Immature natural killer cell (primary cell): ENCODE data around the gene CALHM3. TPM values are rescaled to one million over a fixed set of nuclear protein-coding genes. Genes with fewer than 3 reads are reported as not detected.

Experiments used
- DNase-seq, 3 donors: peaks; one replicate each; pipeline ENCODE4 v3.0.0; 2022; ENCODE audit warnings: mixed read lengths in 1 of 3
- H3K27ac Mint-ChIP-seq, 6 donors: one replicate each; pipeline ENCODE4 v1.8.0; 2020; ENCODE audit warnings: mixed read lengths in 6 of 6, mild to moderate bottlenecking in 5 of 6, inconsistent platforms in 4 of 6, moderate library complexity in 3 of 6
- H3K27me3 Mint-ChIP-seq, 3 donors: one replicate each; pipeline ENCODE4 v1.8.0; 2020 to 2021; ENCODE audit warnings: low read depth in 3 of 3, mild to moderate bottlenecking in 3 of 3, mixed read lengths in 3 of 3, moderate library complexity in 3 of 3, inconsistent platforms in 1 of 3
- H3K36me3 Mint-ChIP-seq, 3 donors: one replicate each; pipeline ENCODE4 v1.8.0; 2020; ENCODE audit warnings: mixed read lengths in 3 of 3, inconsistent platforms in 2 of 3, mild to moderate bottlenecking in 2 of 3
- H3K4me1 Mint-ChIP-seq, 2 donors: one replicate each; pipeline ENCODE4 v1.8.0; 2020; ENCODE audit warnings: inconsistent platforms in 2 of 2, mild to moderate bottlenecking in 2 of 2, mixed read lengths in 2 of 2, moderate library complexity in 1 of 2
- H3K4me3 Mint-ChIP-seq, 5 donors: one replicate each; pipeline ENCODE4 v1.8.0; 2020; ENCODE audit warnings: mild to moderate bottlenecking in 5 of 5, mixed read lengths in 5 of 5, inconsistent platforms in 3 of 5, moderate library complexity in 3 of 5
- H3K9me3 Mint-ChIP-seq, 6 donors: one replicate each; pipeline ENCODE4 v1.8.0; 2020; ENCODE audit warnings: mild to moderate bottlenecking in 6 of 6, mixed read lengths in 6 of 6, inconsistent platforms in 4 of 6, moderate library complexity in 3 of 6
- polyA plus RNA-seq, 3 donors: library from polyadenylated mRNA; unstranded; fragments of 300-500 nt; fragmentation: Illumina TruSeq; gene quantifications; one replicate each; pipeline ENCODE4 v1.2.3, GENCODE V29; 2021

The CALHM3 gene
- polyA plus RNA-seq, 3 donors from 2014 or later, result not detected

DNA sequence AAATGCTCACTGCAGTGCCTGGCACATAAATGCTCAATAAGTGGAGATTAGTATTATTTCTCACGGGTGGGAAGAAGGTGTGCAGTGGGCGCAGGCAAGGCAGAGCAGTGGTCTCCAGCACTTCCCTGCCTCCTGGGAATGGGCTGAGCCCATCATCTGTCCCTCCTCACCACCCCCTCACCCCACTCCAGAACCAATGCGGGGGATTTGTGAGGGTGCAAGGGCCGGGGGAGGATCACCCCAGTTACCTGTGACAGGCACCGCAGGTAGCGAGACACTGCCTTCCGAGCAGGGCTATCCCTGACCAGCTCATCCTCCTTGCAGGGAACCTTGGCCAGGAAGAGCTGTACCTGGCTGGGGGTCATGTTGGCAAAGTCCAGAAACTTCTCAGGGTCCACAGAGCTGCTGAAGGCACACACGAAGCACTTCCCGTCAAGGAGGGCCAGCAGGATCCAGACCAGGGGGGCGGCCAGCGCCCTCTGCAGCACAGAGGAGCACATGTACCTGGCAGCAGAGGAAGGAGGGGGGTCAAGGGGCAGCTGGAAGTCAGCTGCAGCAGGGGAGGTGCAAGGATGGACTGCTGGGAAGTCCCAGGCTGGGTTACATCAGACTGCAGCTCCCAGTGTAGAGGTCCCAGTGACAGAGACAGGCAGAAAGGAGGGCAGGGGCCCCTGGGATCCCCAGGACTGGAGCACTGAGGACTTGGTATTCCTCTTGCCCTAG is 2.8 kb downstream of the CALHM3 start:
- H3K27ac Mint-ChIP-seq, result peak overlapping the region in 1 of 6 donors; percentile 40
- H3K9me3 Mint-ChIP-seq, result no peaks in the 10 kb centered on the region
- peaks cover 0 to 2% (median 0%) of the 10 kb centered on the region in 3 donors for H3K27me3 Mint-ChIP-seq
- peak in 1 of 3 donors; percentile 15 for DNase-seq
- H3K36me3 Mint-ChIP-seq, result no peaks in the 10 kb centered on the region
- H3K4me1 Mint-ChIP-seq, result peaks cover 23 to 28% of the 10 kb centered on the region in 2 donors
- H3K4me3 Mint-ChIP-seq, result no peak overlapping the region

- H3K36me3 Mint-ChIP-seq, result no peaks in the 10 kb centered on the region
- H3K27me3 Mint-ChIP-seq, result peaks cover 0 to 3% (median 1%) of the 10 kb centered on the region in 3 donors
- peak overlapping the region in 3 of 6 donors; percentile 57 to 66 (median 58) for H3K27ac Mint-ChIP-seq
- no peaks in the 10 kb centered on the region for H3K9me3 Mint-ChIP-seq
- DNase-seq, result no peak
- peaks cover 29 to 36% of the 10 kb centered on the region in 2 donors for H3K4me1 Mint-ChIP-seq
- no peak overlapping the region for H3K4me3 Mint-ChIP-seq
Observed at GRCh38 chr10:103475437-103475836, 3.6 kb downstream of the CALHM3 start.

GRCh38 chr10:103474077-103474476 is 5.0 kb downstream of the CALHM3 start:
- peak overlapping the region in 5 of 6 donors; percentile 5 to 82 (median 74) for H3K27ac Mint-ChIP-seq
- DNase-seq, result no peak
- no peaks in the 10 kb centered on the region for H3K36me3 Mint-ChIP-seq
- no peaks in the 10 kb centered on the region for H3K9me3 Mint-ChIP-seq
- H3K27me3 Mint-ChIP-seq, result peaks cover 3% of the 10 kb centered on the region in 3 donors
- H3K4me3 Mint-ChIP-seq, result peak overlapping the region in 3 of 5 donors; percentile 19 to 44 (median 42)
- peaks cover 42 to 50% of the 10 kb centered on the region in 2 donors for H3K4me1 Mint-ChIP-seq

GRCh38 chr10:103473261-103473671 is 5.8 kb downstream of the CALHM3 start:
- Mint-ChIP-seq H3K36me3 (no peaks in the 10 kb centered on the region), H3K4me1 (peaks cover 43 to 51% of the 10 kb centered on the region in 2 donors), H3K27me3 (peaks cover 3% of the 10 kb centered on the region in 3 donors), H3K27ac (peak overlapping the region in 4 of 6 donors; percentile 45 to 82 (median 63)), H3K9me3 (no peaks in the 10 kb centered on the region), H3K4me3 (peak overlapping the region in 1 of 5 donors; percentile 14)
- no peak for DNase-seq

- H3K27ac Mint-ChIP-seq, result peak overlapping the region; percentile 86 to 98 (median 96)
- peaks cover 48 to 61% of the 10 kb centered on the region in 2 donors for H3K4me1 Mint-ChIP-seq
- DNase-seq, result no peak
- no peaks in the 10 kb centered on the region for H3K9me3 Mint-ChIP-seq
- H3K4me3 Mint-ChIP-seq, result peak overlapping the region; percentile 66 to 89 (median 77)
- H3K36me3 Mint-ChIP-seq, result no peaks in the 10 kb centered on the region
- H3K27me3 Mint-ChIP-seq, result peaks cover 3 to 5% (median 3%) of the 10 kb centered on the region in 3 donors
Observed at GRCh38 chr10:103472005-103472404, 7.0 kb downstream of the CALHM3 start.

- Mint-ChIP-seq H3K4me1 (peaks cover 53 to 61% of the 10 kb centered on the region in 2 donors), H3K9me3 (no peaks in the 10 kb centered on the region), H3K27ac (peak overlapping the region; percentile 86 to 98 (median 96)), H3K36me3 (no peaks in the 10 kb centered on the region), H3K27me3 (peaks cover 3 to 5% (median 3%) of the 10 kb centered on the region in 3 donors), H3K4me3 (peak overlapping the region; percentile 66 to 89 (median 77))
- peak; percentile 75 to 84 (median 81) for DNase-seq
Observed at GRCh38 chr10:103470761-103471653, 8.0 kb downstream of the CALHM3 start.

GRCh38 chr10:103469201-103469600 is 9.8 kb downstream of the CALHM3 start:
- H3K27ac Mint-ChIP-seq, result peak overlapping the region; percentile 4 to 97 (median 84)
- peaks cover 53 to 59% of the 10 kb centered on the region in 2 donors for H3K4me1 Mint-ChIP-seq
- H3K9me3 Mint-ChIP-seq, result no peaks in the 10 kb centered on the region
- H3K27me3 Mint-ChIP-seq, result peaks cover 3 to 5% (median 3%) of the 10 kb centered on the region in 3 donors
- H3K36me3 Mint-ChIP-seq, result no peaks in the 10 kb centered on the region
- peak overlapping the region in 1 of 5 donors; percentile 15 for H3K4me3 Mint-ChIP-seq
- no peak for DNase-seq

DNA sequence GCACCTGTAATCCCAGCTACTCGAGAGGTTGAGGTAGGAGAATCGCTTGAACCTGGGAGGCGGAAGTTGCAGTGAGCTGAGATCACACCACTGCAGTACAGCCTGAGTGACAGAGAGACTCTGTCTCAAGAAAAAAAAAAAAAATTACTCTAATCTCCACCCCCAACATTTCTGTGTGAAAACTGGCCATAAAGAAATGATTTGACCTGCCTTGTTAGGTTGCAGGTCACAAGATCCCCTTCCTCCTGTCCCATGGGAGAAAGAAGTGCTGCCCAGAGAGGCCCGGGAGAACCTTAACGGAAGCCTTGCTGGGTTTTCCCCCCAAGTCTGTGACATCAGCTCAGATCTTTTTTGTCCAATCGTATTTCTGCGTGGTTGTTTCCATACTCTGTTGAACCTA is 11.6 kb downstream of the CALHM3 start:
- Mint-ChIP-seq H3K4me3 (no peak overlapping the region), H3K9me3 (no peaks in the 10 kb centered on the region), H3K36me3 (no peaks in the 10 kb centered on the region), H3K27ac (peak overlapping the region in 4 of 6 donors; percentile 34 to 85 (median 58)), H3K4me1 (peaks cover 45% of the 10 kb centered on the region in 2 donors), H3K27me3 (peaks cover 3 to 5% (median 3%) of the 10 kb centered on the region in 3 donors)
- no peak for DNase-seq

- DNase-seq, result no peak
- no peaks in the 10 kb centered on the region for H3K36me3 Mint-ChIP-seq
- peaks cover 38% of the 10 kb centered on the region in 2 donors for H3K4me1 Mint-ChIP-seq
Observed at GRCh38 chr10:103466734-103467133, 12.3 kb downstream of the CALHM3 start.

GRCh38 chr10:103465411-103466179 is 13.4 kb downstream of the CALHM3 start:
- Mint-ChIP-seq H3K27ac (no peak overlapping the region), H3K4me1 (peaks cover 26 to 28% of the 10 kb centered on the region in 2 donors), H3K36me3 (no peaks in the 10 kb centered on the region), H3K9me3 (no peaks in the 10 kb centered on the region), H3K27me3 (peaks cover 1 to 3% (median 2%) of the 10 kb centered on the region in 3 donors), H3K4me3 (no peak overlapping the region)
- DNase-seq, result no peak

More at GRCh38 chr10:103466734-103467133, 12.3 kb downstream of the CALHM3 start:
- Mint-ChIP-seq H3K27ac (peak overlapping the region in 4 of 6 donors; percentile 39 to 85 (median 48)), H3K27me3 (peaks cover 3 to 5% (median 3%) of the 10 kb centered on the region in 3 donors), H3K9me3 (no peaks in the 10 kb centered on the region), H3K4me3 (no peak overlapping the region)

DNA sequence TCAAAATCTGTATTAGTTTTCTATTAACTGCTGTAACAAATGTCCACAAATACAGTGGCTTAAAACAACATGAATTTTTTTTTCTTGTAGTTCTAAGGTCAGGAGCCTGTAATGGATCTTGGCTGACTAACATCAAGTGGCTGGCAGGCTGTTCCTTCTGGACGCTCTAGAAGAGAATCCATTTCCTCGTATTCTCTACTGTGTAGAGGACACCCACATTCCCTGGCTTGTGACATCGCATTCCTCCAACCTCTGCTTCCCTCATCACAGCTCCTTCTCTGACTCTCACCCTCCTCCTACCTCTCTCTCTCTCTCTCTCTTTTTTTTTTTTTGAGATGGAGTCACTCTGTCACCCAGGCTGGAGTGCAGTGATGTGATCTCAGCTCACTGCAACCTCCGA is 15.5 kb downstream of the CALHM3 start:
- H3K4me1 Mint-ChIP-seq, result peaks cover 28 to 32% of the 10 kb centered on the region in 2 donors
- peak overlapping the region in 1 of 6 donors; percentile 85 for H3K27ac Mint-ChIP-seq
- H3K4me3 Mint-ChIP-seq, result no peak overlapping the region
- no peak for DNase-seq
- peaks cover 0 to 2% (median 0%) of the 10 kb centered on the region in 3 donors for H3K27me3 Mint-ChIP-seq
- no peaks in the 10 kb centered on the region for H3K36me3 Mint-ChIP-seq
- no peaks in the 10 kb centered on the region for H3K9me3 Mint-ChIP-seq

- H3K27ac Mint-ChIP-seq, result peak overlapping the region; percentile 76 to 92 (median 84)
- peaks cover 22 to 26% of the 10 kb centered on the region in 2 donors for H3K4me1 Mint-ChIP-seq
- H3K9me3 Mint-ChIP-seq, result no peaks in the 10 kb centered on the region
- DNase-seq, result no peak
- H3K27me3 Mint-ChIP-seq, result peaks cover 0 to 2% (median 0%) of the 10 kb centered on the region in 3 donors
- no peaks in the 10 kb centered on the region for H3K36me3 Mint-ChIP-seq
- H3K4me3 Mint-ChIP-seq, result peak overlapping the region; percentile 74 to 80 (median 78)
Observed at GRCh38 chr10:103459615-103460014, 19.4 kb downstream of the CALHM3 start.

GRCh38 chr10:103458720-103459119 is 20.3 kb downstream of the CALHM3 start, which contains the start of gene CALHM1:
TSS of gene CALHM1 (minus strand) at chr10:103458900. CDS start at chr10:103458751, 149 bp downstream.
- peak within 1 kb of the TSS; percentile 74 to 80 (median 78) for H3K4me3 Mint-ChIP-seq
- peaks cover 0 to 2% (median 0%) of the 10 kb centered on the region in 3 donors for H3K27me3 Mint-ChIP-seq
- peak in 2 of 3 donors; percentile 25 to 26 for DNase-seq
- no peaks in the 10 kb centered on the region for H3K36me3 Mint-ChIP-seq
- no peaks in the 10 kb centered on the region for H3K9me3 Mint-ChIP-seq
- H3K4me1 Mint-ChIP-seq, result peaks cover 25 to 29% of the 10 kb centered on the region in 2 donors
- peak within 1 kb of the TSS; percentile 76 to 92 (median 84) for H3K27ac Mint-ChIP-seq
